A549 (cell line): ENCODE measurements around the gene PTPRD. TPM values are rescaled to one million over a fixed set of nuclear protein-coding genes. Genes with fewer than 3 reads are reported as not detected.
"Not testable (repeated sequence)": the region's sequence is repeated elsewhere in the genome, so short reads cannot be mapped to it uniquely, and the experiment has no call there.

Experiments used
- ATAC-seq, 2 experiments: fragments of 200-7000 bp in 1 of 2; fragments of >200 bp in 1 of 2; cut with Nextera tagmentation in 1 of 2; cut with Tn5 transposase in 1 of 2; 3 replicates each; pipeline versions ENCODE4 v1.8.0 to v1.9.1; 2018 to 2020; ENCODE audit warnings: mild to moderate bottlenecking in 1 of 2, moderate library complexity in 1 of 2
- CTCF ChIA-PET: fragments of 300-600 bp; sonication (Branson Sonifier 250); formaldehyde crosslinking; extraction: SDS; loops from one replicate; lab custom pipeline; 2021; ENCODE audit warnings: antibody characterized with exemption, inconsistent platforms; lab: Yijun Ruan, JAX
- POLR2A ChIA-PET: fragments of 350-600 bp; formaldehyde crosslinking; extraction: SDS; loops from one replicate; lab custom pipeline; 2021; ENCODE audit warnings: antibody characterized with exemption, inconsistent platforms; lab: Yijun Ruan, JAX
- DNase-seq, 2 experiments: peaks; one replicate each; pipeline versions ENCODE4 v3.0.0 to v3.0.0-alpha.2; 2011 to 2016; ENCODE audit warnings: low read depth in 1 of 2, low spot score in 1 of 2
- FAIRE-seq: peaks from 2 replicates; lab custom pipeline; 2011; peaks lifted over from hg19 to GRCh38; lab: Jason Lieb, UNC
- H3K27ac ChIP-seq, 2 experiments: fragments of >200 bp; sonication (Bioruptor Twin); formaldehyde crosslinking; 3 replicates each; pipeline ENCODE4 v1.5.1; 2016 to 2017
- H3K4me1 ChIP-seq: fragments of >200 bp; sonication (Bioruptor Twin); formaldehyde crosslinking; 3 replicates; pipeline ENCODE4 v1.6.1; 2016
- H3K4me2 ChIP-seq: fragments of >200 bp; sonication (Bioruptor Twin); formaldehyde crosslinking; 3 replicates; pipeline ENCODE4 v1.6.1; 2016
- H3K4me3 ChIP-seq: fragments of >200 bp; sonication (Bioruptor Twin); formaldehyde crosslinking; 3 replicates; pipeline ENCODE4 v1.5.1; 2016
- H3K9me3 ChIP-seq: fragments of >200 bp; sonication (Bioruptor Twin); formaldehyde crosslinking; 3 replicates; pipeline ENCODE4 v1.6.1; 2016
- ATOH8 ChIP-seq: fragments of 250-450 bp; sonication (Bioruptor Pico); IDR thresholded peaks from 2 replicates; pipeline ENCODE4 v1.5.0; 2020; ENCODE audit warnings: low read depth, mild to moderate bottlenecking, moderate library complexity
- BCL3 ChIP-seq: fragments of >200 bp; sonication (Bioruptor Twin); formaldehyde crosslinking; IDR thresholded peaks from 3 replicates; pipeline ENCODE4 v1.6.1; 2016
- BHLHE40 ChIP-seq: IDR thresholded peaks from 2 replicates; pipeline ENCODE4 v1.6.1; 2012; ENCODE audit warnings: low read depth, low read length, inconsistent platforms
- CEBPB ChIP-seq, 2 experiments: fragments of >200 bp in 1 of 2; sonication (Bioruptor Twin) in 1 of 2; formaldehyde crosslinking in 1 of 2; IDR thresholded peaks; 2 replicates each; pipeline ENCODE4 v1.6.1; 2012 to 2016
- CHD2 ChIP-seq: fragments of 150-350 bp; IDR thresholded peaks from 2 replicates; pipeline ENCODE4 v1.6.1; 2014; ENCODE audit warnings: low read length; ENCODE audit not compliant: partially characterized antibody
- EHF ChIP-seq: fragments of 250-450 bp; sonication (Bioruptor Pico); IDR thresholded peaks from 2 replicates; pipeline ENCODE4 v1.5.0; 2020; ENCODE audit warnings: mild to moderate bottlenecking
- ELK1 ChIP-seq: fragments of 150-350 bp; IDR thresholded peaks from 2 replicates; pipeline ENCODE4 v1.6.1; 2014; ENCODE audit warnings: low read depth, mild to moderate bottlenecking, low read length
- EP300 ChIP-seq, 2 experiments: fragments of >200 bp; sonication (Bioruptor Twin); formaldehyde crosslinking; IDR thresholded peaks; 2 replicates in 1 of 2; 3 replicates in 1 of 2; pipeline ENCODE4 v1.6.1; 2016 to 2017
- ESRRA ChIP-seq: fragments of 150-350 bp; IDR thresholded peaks from 2 replicates; pipeline ENCODE4 v1.6.1; 2014; ENCODE audit warnings: mild to moderate bottlenecking, low read length, borderline replicate concordance
- FOXS1 ChIP-seq: fragments of 250-450 bp; sonication (Bioruptor Pico); IDR thresholded peaks from 2 replicates; pipeline ENCODE4 v1.5.0; 2020; ENCODE audit warnings: mild to moderate bottlenecking, moderate library complexity
- HDAC2 ChIP-seq: fragments of 200-600 bp; sonication (generic); IDR thresholded peaks from 2 replicates; pipeline ENCODE4 v1.6.1; 2016
- HEYL ChIP-seq: fragments of 250-450 bp; sonication (Bioruptor Pico); IDR thresholded peaks from 2 replicates; pipeline ENCODE4 v1.8.0; 2021; ENCODE audit warnings: mild to moderate bottlenecking, moderate library complexity
- HOXB13 ChIP-seq: fragments of 250-450 bp; sonication (Bioruptor Pico); IDR thresholded peaks from 2 replicates; pipeline ENCODE4 v1.5.0; 2020; ENCODE audit warnings: low read depth, mild to moderate bottlenecking, moderate library complexity
- JUN ChIP-seq, 2 experiments: fragments of >200 bp; sonication (Bioruptor Twin); formaldehyde crosslinking; IDR thresholded peaks; 2 replicates in 1 of 2; 3 replicates in 1 of 2; pipeline ENCODE4 v1.6.1; 2016 to 2017
- JUNB ChIP-seq: fragments of >200 bp; sonication (Bioruptor Twin); formaldehyde crosslinking; IDR thresholded peaks from 2 replicates; pipeline ENCODE4 v1.6.1; 2016
- KDM1A ChIP-seq: fragments of 200-600 bp; sonication (generic); IDR thresholded peaks from 2 replicates; pipeline ENCODE4 v1.6.1; 2016; ENCODE audit warnings: low read depth, mild to moderate bottlenecking
- KDM5A ChIP-seq: fragments of 200-600 bp; sonication (generic); IDR thresholded peaks from 2 replicates; pipeline ENCODE4 v1.6.1; 2016; ENCODE audit warnings: antibody characterized with exemption, mild to moderate bottlenecking
- MAFK ChIP-seq: fragments of 450-650 bp; IDR thresholded peaks from 2 replicates; pipeline ENCODE4 v1.6.1; 2014; ENCODE audit not compliant: partially characterized antibody
- MAZ ChIP-seq: fragments of 150-350 bp; IDR thresholded peaks from 2 replicates; pipeline ENCODE4 v1.6.1; 2014; ENCODE audit warnings: antibody characterized with exemption, low read depth, low read length, borderline replicate concordance
- MYC ChIP-seq: IDR thresholded peaks from 2 replicates; pipeline ENCODE4 v1.6.1; 2012; ENCODE audit warnings: mild to moderate bottlenecking, inconsistent platforms, low read length, improper control_type of control experiment, borderline replicate concordance
- NFE2L2 ChIP-seq: fragments of 150-350 bp; conservative IDR thresholded peaks from 2 replicates; pipeline ENCODE4 v1.6.1; 2014; ENCODE audit warnings: low read length
- NPAS2 ChIP-seq: fragments of 250-450 bp; sonication (Bioruptor Pico); IDR thresholded peaks from 2 replicates; pipeline ENCODE4 v1.8.0; 2022; ENCODE audit warnings: mild to moderate bottlenecking, moderate library complexity, borderline replicate concordance
- RAD21 ChIP-seq, 2 experiments: fragments of >200 bp in 1 of 2; sonication (Bioruptor Twin) in 1 of 2; formaldehyde crosslinking in 1 of 2; IDR thresholded peaks in 1 of 2; conservative IDR thresholded peaks in 1 of 2; 2 replicates in 1 of 2; 3 replicates in 1 of 2; pipeline ENCODE4 v1.6.1; 2012 to 2018; ENCODE audit warnings: inconsistent platforms in 1 of 2
- SREBF2 ChIP-seq: fragments of 450-650 bp; IDR thresholded peaks from 2 replicates; pipeline ENCODE4 v1.6.1; 2014; ENCODE audit warnings: mild to moderate bottlenecking, moderate library complexity
- TFCP2L1 ChIP-seq: fragments of 250-450 bp; sonication (Bioruptor Pico); IDR thresholded peaks from 2 replicates; pipeline ENCODE4 v1.5.0; 2021; ENCODE audit warnings: mild to moderate bottlenecking
- TP53 ChIP-seq: fragments of 250-450 bp; sonication (Bioruptor Pico); IDR thresholded peaks from 2 replicates; pipeline ENCODE4 v1.5.0; 2021; ENCODE audit warnings: mild to moderate bottlenecking, moderate library complexity
- ZFP36 ChIP-seq: fragments of 450-650 bp; IDR thresholded peaks from 2 replicates; pipeline ENCODE4 v1.6.1; 2014; ENCODE audit warnings: borderline replicate concordance; ENCODE audit not compliant: partially characterized antibody
- ZNF302 ChIP-seq: fragments of 250-450 bp; sonication (Bioruptor Pico); IDR thresholded peaks from 2 replicates; pipeline ENCODE4 v1.9.0; 2021; ENCODE audit warnings: inconsistent platforms, mild to moderate bottlenecking, moderate library complexity
- WGBS: methylation state at CpG from one replicate; pipeline ENCODE4 v1.1.6; 2017; ENCODE audit errors: missing lambda C conversion rate; 5-methylcytosine and 5-hydroxymethylcytosine counted together
- polyA plus RNA-seq, 4 experiments: library from polyadenylated mRNA; depleted of rRNA in 3 of 4; stranded (reverse); fragments of >200 nt; fragmentation: RNase III in 1 of 4; extraction: RNeasy Plus Mini Kit Qiagen cat#74134 plus additional on column Dnase treatment in 1 of 4; gene quantifications; 2 replicates in 3 of 4; 3 replicates in 1 of 4; pipeline ENCODE4 v1.2.3, GENCODE V29; 2011 to 2017
- TF ChIP-seq, protein P1 (sequence below): IDR thresholded peaks from 2 replicates; pipeline ENCODE4 v1.6.1; 2012; ENCODE audit warnings: low read depth, borderline replicate concordance

The PTPRD gene
- polyA plus RNA-seq, 2 of the 4 experiments (the other 2 are of a cell fraction): 0.39 to 1.3 TPM

DNA sequence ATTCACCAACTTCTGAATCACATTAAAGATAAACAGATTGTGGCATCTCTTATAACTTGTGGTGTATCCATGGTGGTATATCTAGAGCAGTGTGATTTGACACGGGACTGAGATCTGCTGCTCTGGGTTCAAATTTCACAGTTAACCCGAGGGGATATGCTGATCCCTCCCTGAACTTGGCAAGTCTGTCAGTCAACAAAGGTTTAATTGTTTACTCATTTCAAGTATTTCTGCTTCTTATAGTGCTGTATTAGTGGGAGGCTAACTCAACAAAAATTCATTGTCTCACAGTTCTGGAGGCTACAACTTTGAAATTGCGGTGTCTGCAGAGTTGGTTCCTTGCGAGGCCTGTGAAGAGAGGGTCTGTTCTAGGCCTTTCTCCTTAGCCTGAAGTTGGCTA lies 1175.2 kb downstream of the PTPRD start:
- ChIA-PET POLR2A (no interaction called here), CTCF (no interaction called here)
- FAIRE-seq (no peak), DNase-seq (no peak), ATAC-seq (no peak)
- WGBS: 20% methylated on average over 4 of the region's 4 CpGs
- Histone ChIP-seq H3K4me3 (no peak overlapping the region), H3K9me3 (no peaks in the 10 kb centered on the region), H3K4me2 (no peak overlapping the region), H3K4me1 (no peaks in the 10 kb centered on the region), H3K27ac (no peak overlapping the region)
- no peak for TF ChIP-seq ELK1
- TF ChIP-seq ZFP36: no peak
- no peak for TF ChIP-seq BHLHE40
- TF ChIP-seq NFE2L2: no peak
- TF ChIP-seq MAZ: no peak
- TF ChIP-seq BCL3: no peak
- no peak for TF ChIP-seq ZNF302 (CRISPR knock-in tag)
- TF ChIP-seq TP53 (CRISPR knock-in tag): no peak
- no peak for TF ChIP-seq ATOH8 (CRISPR knock-in tag)
- TF ChIP-seq MAFK: no peak
- TF ChIP-seq EP300 (IDR thresholded peaks at IDR 0.05): no peak
- TF ChIP-seq TFCP2L1: no peak
- TF ChIP-seq RAD21 (conservative IDR thresholded peaks at IDR 0.05 in 1 of 2, IDR thresholded peaks at IDR 0.05 in 1 of 2): no peak
- TF ChIP-seq CHD2: no peak

- H3K4me2 ChIP-seq, POLR2A ChIA-PET, H3K4me1 ChIP-seq, DNase-seq, ATAC-seq, H3K9me3 ChIP-seq, H3K4me3 ChIP-seq, FAIRE-seq, H3K27ac ChIP-seq, CTCF ChIA-PET: not testable (repeated sequence)
- WGBS: 18% methylated on average over 10 of the region's 10 CpGs
Measured at GRCh38 chr9:9426454-9426853, 1186.3 kb downstream of the PTPRD start.

- no peak for FAIRE-seq
- Histone ChIP-seq H3K9me3 (no peaks in the 10 kb centered on the region), H3K4me3 (no peak overlapping the region), H3K27ac (no peak overlapping the region)
- POLR2A ChIA-PET: no interaction called here
- WGBS: 67% methylated on average over 3 of the region's 3 CpGs
- TF ChIP-seq ESRRA (no peak), KDM5A (no peak), CHD2 (no peak), HDAC2 (no peak), FOXS1 (CRISPR knock-in tag) (no peak), EHF (CRISPR knock-in tag) (no peak), JUNB (no peak), CEBPB (IDR thresholded peaks at IDR 0.05) (no peak), JUN (IDR thresholded peaks at IDR 0.05) (no peak), SREBF2 (no peak), RAD21 (conservative IDR thresholded peaks at IDR 0.05 in 1 of 2, IDR thresholded peaks at IDR 0.05 in 1 of 2) (no peak), HOXB13 (CRISPR knock-in tag) (no peak), NPAS2 (CRISPR knock-in tag) (no peak), MYC (no peak), HEYL (no peak), ELK1 (no peak), KDM1A (no peak)
- TF ChIP-seq, protein P1, sequence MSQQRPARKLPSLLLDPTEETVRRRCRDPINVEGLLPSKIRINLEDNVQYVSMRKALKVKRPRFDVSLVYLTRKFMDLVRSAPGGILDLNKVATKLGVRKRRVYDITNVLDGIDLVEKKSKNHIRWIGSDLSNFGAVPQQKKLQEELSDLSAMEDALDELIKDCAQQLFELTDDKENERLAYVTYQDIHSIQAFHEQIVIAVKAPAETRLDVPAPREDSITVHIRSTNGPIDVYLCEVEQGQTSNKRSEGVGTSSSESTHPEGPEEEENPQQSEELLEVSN: no peak
- TF ChIP-seq, all 56 proteins: peak for 0
- Histone ChIP-seq H3K4me1 (no peaks in the 10 kb centered on the region), H3K4me2 (no peak overlapping the region)
- CTCF ChIA-PET: no interaction called here
- DNase-seq (no peak), ATAC-seq (no peak)
Measured at GRCh38 chr9:9412241-9412640, 1200.6 kb downstream of the PTPRD start.
